Limb (tissue), 2 donors: ENCODE results near the gene SLC5A5.

Experiments used
- DNase-seq, 2 donors: peaks; one replicate each; pipeline ENCODE4 v3.0.0-alpha.2; 2016; ENCODE audit errors: extremely low spot score in 2 of 2

The SLC5A5 gene

GRCh38 chr19:17871878-17872250, at the start of gene SLC5A5:
SLC5A5 (plus strand) TSS chr19:17871945; CDS start chr19:17872320, 375 bp downstream.
- DNase-seq = no peak

- DNase-seq = no peak
Observed at GRCh38 chr19:17824339-17824738, 47.4 kb upstream of the SLC5A5 start.

GRCh38 chr19:17826508-17827056, 45.2 kb upstream of the SLC5A5 start:
- DNase-seq = no peak

GRCh38 chr19:17829855-17830566, 41.7 kb upstream of the SLC5A5 start:
- peak in 1 of 2 donors; percentile 78 for DNase-seq

GRCh38 chr19:17830567-17831418, 41.0 kb upstream of the SLC5A5 start:
- DNase-seq = peak; percentile 42 to 93

GRCh38 chr19:17831419-17831888, 40.3 kb upstream of the SLC5A5 start:
- DNase-seq = no peak

- DNase-seq = no peak
Observed at GRCh38 chr19:17832443-17833208, 39.1 kb upstream of the SLC5A5 start.

GRCh38 chr19:17834350-17835181, 37.2 kb upstream of the SLC5A5 start:
- DNase-seq = no peak

GRCh38 chr19:17835182-17836006, 36.4 kb upstream of the SLC5A5 start:
- DNase-seq = no peak

- no peak for DNase-seq
Observed at GRCh38 chr19:17836530-17836929, 35.2 kb upstream of the SLC5A5 start.

- no peak for DNase-seq
Observed at GRCh38 chr19:17837972-17838371, 33.8 kb upstream of the SLC5A5 start.

GRCh38 chr19:17840019-17840418, 31.7 kb upstream of the SLC5A5 start:
- no peak for DNase-seq

GRCh38 chr19:17841371-17841809, 30.4 kb upstream of the SLC5A5 start:
- no peak for DNase-seq

GRCh38 chr19:17841810-17842662, 29.7 kb upstream of the SLC5A5 start:
- peak; percentile 78 to 94 for DNase-seq

- DNase-seq = no peak
Observed at GRCh38 chr19:17842663-17843291, 29.0 kb upstream of the SLC5A5 start.

GRCh38 chr19:17843292-17843827, 28.4 kb upstream of the SLC5A5 start:
- DNase-seq = no peak

- DNase-seq = no peak
Observed at GRCh38 chr19:17843908-17844490, 27.7 kb upstream of the SLC5A5 start.

- no peak for DNase-seq
Observed at GRCh38 chr19:17846146-17846545, 25.6 kb upstream of the SLC5A5 start.
